Motor neuron (in vitro differentiated cells): ENCODE data around the gene LINGO4. TPM values are rescaled to one million over a fixed set of nuclear protein-coding genes. Genes with fewer than 3 reads are reported as not detected.

ENCODE experiments used
- ATAC-seq, 8 experiments: fragments of 200-7000 bp; cut with Tn5 transposase; replicated peaks in 6 of 8; 2 replicates each; pipeline ENCODE4 v1.8.0; 2021; ENCODE audit warnings: mild to moderate bottlenecking in 8 of 8, moderate library complexity in 8 of 8
- H3K27ac ChIP-seq, 2 donors: fragments of 250-450 bp; sonication (Bioruptor Pico); 2 replicates each; pipeline ENCODE4 v1.9.0; 2021; ENCODE audit warnings: antibody characterized with exemption in 2 of 2, mild to moderate bottlenecking in 2 of 2, moderate library complexity in 1 of 2
- H3K4me1 ChIP-seq, 2 donors: fragments of 250-450 bp; sonication (Bioruptor Pico); replicated peaks in 1 of 2; 2 replicates each; pipeline ENCODE4 v1.6.1; 2021; ENCODE audit warnings: antibody characterized with exemption in 2 of 2, mild to moderate bottlenecking in 2 of 2, moderate library complexity in 1 of 2
- H3K4me3 ChIP-seq, 5 donors: fragments of 250-450 bp; sonication (Bioruptor Pico); 2 replicates each; pipeline ENCODE4 v1.9.0; 2021; ENCODE audit warnings: antibody characterized with exemption in 5 of 5, mild to moderate bottlenecking in 5 of 5, moderate library complexity in 4 of 5
- WGBS, 10 experiments: fragments of 450-650 bp; shearing (Covaris generic); methylation state at CpG; one replicate each; pipeline ENCODE4 v1.0.0; 2022; 5-methylcytosine and 5-hydroxymethylcytosine counted together
- in situ Hi-C, 9 experiments: fragments of 400-800 bp; cut with MboI; loops; one replicate each; pipeline ENCODE4 v1.15.0; 2021; ENCODE audit warnings: low sequenced_read_pairs in 9 of 9, low pct_unique_long_range_greater_than_20kb in 2 of 9; ENCODE audit not compliant: unreplicated experiment in 9 of 9
- total RNA-seq, 8 experiments: library from RNA; unstranded; fragments of 300-600 nt; gene quantifications; 2 replicates each; pipeline versions ENCODE4 v1.2.3 to v1.2.4, GENCODE V29; 2022

The LINGO4 gene
- total RNA-seq, 8 experiments from 2014 or later: 0.05 to 0.57 (median 0.22) TPM; not detected in 2

- in situ Hi-C loops: no loop called here
- Histone ChIP-seq H3K4me1 (no peaks in the 10 kb centered on the region), H3K27ac (no peak overlapping the region), H3K4me3 (no peak overlapping the region)
- ATAC-seq: no peak
- 40 to 94% (median 70%) methylated on average over 1 to 6 of the region's 12 CpGs; no CpG with 5 or more reads in 5 of the 10 experiments for WGBS, 10 experiments
Measured at GRCh38 chr1:151815716-151816327, 10.6 kb upstream of the LINGO4 start.

- 7 to 100% (median 72%) methylated on average over 3 to 6 of the region's 8 CpGs; no CpG with 5 or more reads in 5 of the 10 experiments for WGBS, 10 experiments
- in situ Hi-C loops: no loop called here
- Histone ChIP-seq H3K4me3 (no peak overlapping the region), H3K27ac (no peak overlapping the region), H3K4me1 (peaks cover 0 to under 1% of the 10 kb centered on the region in 2 donors)
- ATAC-seq: no peak
Measured at GRCh38 chr1:151814971-151815545, 9.8 kb upstream of the LINGO4 start.

- WGBS, 10 experiments: 22 to 96% (median 64%) methylated on average over 3 to 9 of the region's 15 CpGs; no CpG with 5 or more reads in 4 of the 10 experiments
- in situ Hi-C loops: no loop called here
- no peak for ATAC-seq
- H3K4me1 ChIP-seq: peaks cover 0 to 6% of the 10 kb centered on the region in 2 donors
- no peak overlapping the region for H3K27ac ChIP-seq
- no peak overlapping the region for H3K4me3 ChIP-seq
Measured at GRCh38 chr1:151814426-151814825, 9.2 kb upstream of the LINGO4 start.

GRCh38 chr1:151813271-151813977, 8.2 kb upstream of the LINGO4 start:
- in situ Hi-C loops: no loop called here
- no peak for ATAC-seq
- Histone ChIP-seq H3K27ac (no peak overlapping the region), H3K4me3 (no peak overlapping the region), H3K4me1 (peaks cover 0 to 6% of the 10 kb centered on the region in 2 donors)
- WGBS, 10 experiments: 50 to 92% (median 59%) methylated on average over 2 to 10 of the region's 12 CpGs; no CpG with 5 or more reads in 2 of the 10 experiments

GRCh38 chr1:151811181-151811580, 6.0 kb upstream of the LINGO4 start:
- ATAC-seq: peak in 3 of 8 experiments; percentile 9 to 71 (median 47)
- H3K4me3 ChIP-seq: no peak overlapping the region
- in situ Hi-C loops: no loop called here
- H3K27ac ChIP-seq: no peak overlapping the region
- H3K4me1 ChIP-seq: peaks cover 0 to 6% of the 10 kb centered on the region in 2 donors
- WGBS, 10 experiments: 20 to 96% (median 84%) methylated on average over 2 to 8 of the region's 9 CpGs; no CpG with 5 or more reads in 2 of the 10 experiments

- Histone ChIP-seq H3K4me3 (no peak overlapping the region), H3K27ac (no peak overlapping the region), H3K4me1 (peaks cover 0 to 6% of the 10 kb centered on the region in 2 donors)
- 80 to 100% (median 100%) methylated on average over 1 of the region's 1 CpG; no CpG with 5 or more reads in 2 of the 10 experiments for WGBS, 10 experiments
- in situ Hi-C loops: no loop called here
- ATAC-seq: no peak
Measured at GRCh38 chr1:151809985-151810556, 4.9 kb upstream of the LINGO4 start.

GRCh38 chr1:151809290-151809984, 4.2 kb upstream of the LINGO4 start:
- Histone ChIP-seq H3K27ac (no peak overlapping the region), H3K4me1 (peaks cover 0 to 6% of the 10 kb centered on the region in 2 donors), H3K4me3 (no peak overlapping the region)
- WGBS, 10 experiments: 13 to 93% (median 70%) methylated on average over 2 to 6 of the region's 8 CpGs; no CpG with 5 or more reads in 1 of the 10 experiments
- in situ Hi-C loops: no loop called here
- ATAC-seq: peak in 5 of 8 experiments; percentile 22 to 87 (median 24)

GRCh38 chr1:151807766-151808165, 2.5 kb upstream of the LINGO4 start:
- ATAC-seq: no peak
- Histone ChIP-seq H3K4me1 (peaks cover 0 to 6% of the 10 kb centered on the region in 2 donors), H3K27ac (no peak overlapping the region), H3K4me3 (no peak overlapping the region)
- in situ Hi-C loops: no loop called here
- 50 to 83% (median 67%) methylated on average over 1 of the region's 1 CpG; no CpG with 5 or more reads in 5 of the 10 experiments for WGBS, 10 experiments

- no peak for ATAC-seq
- Histone ChIP-seq H3K4me1 (peaks cover 0 to 6% of the 10 kb centered on the region in 2 donors), H3K4me3 (no peak overlapping the region), H3K27ac (no peak overlapping the region)
- in situ Hi-C loops: no loop called here
- 40 to 100% (median 73%) methylated on average over 1 to 2 of the region's 5 CpGs; no CpG with 5 or more reads in 6 of the 10 experiments for WGBS, 10 experiments
Measured at GRCh38 chr1:151807131-151807530, 1.9 kb upstream of the LINGO4 start.

GRCh38 chr1:151806170-151806569, 951 bp upstream of the LINGO4 start:
- ATAC-seq: no peak

GRCh38 chr1:151803915-151804314, 1.3 kb downstream of the LINGO4 start:
- in situ Hi-C loops: no loop called here
- Histone ChIP-seq H3K4me3 (no peak overlapping the region), H3K4me1 (peaks cover 0 to 1% of the 10 kb centered on the region in 2 donors), H3K27ac (no peak overlapping the region)
- 83 to 93% (median 90%) methylated on average over 1 to 3 of the region's 3 CpGs; no CpG with 5 or more reads in 7 of the 10 experiments for WGBS, 10 experiments
- ATAC-seq: no peak

More at GRCh38 chr1:151806170-151806569, 951 bp upstream of the LINGO4 start:
- peaks cover 0 to 6% of the 10 kb centered on the region in 2 donors for H3K4me1 ChIP-seq
- in situ Hi-C loops: no loop called here
- no peak overlapping the region for H3K4me3 ChIP-seq
- no peak overlapping the region for H3K27ac ChIP-seq
- WGBS, 10 experiments: 65 to 100% (median 81%) methylated on average over 3 to 6 of the region's 7 CpGs; no CpG with 5 or more reads in 6 of the 10 experiments

- in situ Hi-C loops: no loop called here
- no peak for ATAC-seq
- peaks cover 0 to 4% of the 10 kb centered on the region in 2 donors for H3K4me1 ChIP-seq
- no peak overlapping the region for H3K4me3 ChIP-seq
- no peak overlapping the region for H3K27ac ChIP-seq
Measured at GRCh38 chr1:151803164-151803563, 2.1 kb downstream of the LINGO4 start.
